Lower leg skin (tissue), 3 donors: Measurements from ENCODE around the gene NARF.
"Not testable (repeated sequence)": the region's sequence is repeated elsewhere in the genome, so short reads cannot be mapped to it uniquely, and the experiment has no call there.

Experiments
- POLR2A ChIP-seq, 2 donors: fragments of 450-650 bp; IDR thresholded peaks; one replicate each; pipeline ENCODE4 v1.6.1; 2016 to 2017; ENCODE audit warnings: antibody characterized with exemption in 2 of 2, mild to moderate bottlenecking in 1 of 2, moderate library complexity in 1 of 2
- TF ChIP-seq, protein P1 (sequence below), 3 donors: fragments of 450-650 bp; IDR thresholded peaks; one replicate each; pipeline ENCODE4 v1.5.1; 2016; ENCODE audit warnings: antibody characterized with exemption in 3 of 3, mild to moderate bottlenecking in 3 of 3, moderate library complexity in 2 of 3

DNA sequence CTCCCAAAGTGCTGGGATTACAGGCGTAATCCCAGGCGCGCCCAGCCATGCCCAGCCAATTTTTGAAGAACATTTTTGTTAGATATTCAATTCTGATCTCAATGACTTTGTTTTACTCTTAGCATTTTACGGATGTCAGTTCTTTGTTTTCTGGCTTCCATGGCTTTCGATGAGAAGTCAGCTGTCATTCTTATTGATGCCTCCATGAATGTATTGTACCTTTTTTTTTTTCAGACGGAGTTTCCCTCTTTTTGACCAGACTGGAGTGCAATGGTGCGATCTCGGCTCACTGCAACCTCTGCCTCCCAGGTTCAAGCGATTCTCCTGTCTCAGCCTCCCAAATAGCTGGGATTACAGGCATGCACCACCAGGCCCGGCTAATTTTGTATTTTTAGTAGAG, 55.3 kb downstream of the NARF start:
- TF ChIP-seq, protein P1, sequence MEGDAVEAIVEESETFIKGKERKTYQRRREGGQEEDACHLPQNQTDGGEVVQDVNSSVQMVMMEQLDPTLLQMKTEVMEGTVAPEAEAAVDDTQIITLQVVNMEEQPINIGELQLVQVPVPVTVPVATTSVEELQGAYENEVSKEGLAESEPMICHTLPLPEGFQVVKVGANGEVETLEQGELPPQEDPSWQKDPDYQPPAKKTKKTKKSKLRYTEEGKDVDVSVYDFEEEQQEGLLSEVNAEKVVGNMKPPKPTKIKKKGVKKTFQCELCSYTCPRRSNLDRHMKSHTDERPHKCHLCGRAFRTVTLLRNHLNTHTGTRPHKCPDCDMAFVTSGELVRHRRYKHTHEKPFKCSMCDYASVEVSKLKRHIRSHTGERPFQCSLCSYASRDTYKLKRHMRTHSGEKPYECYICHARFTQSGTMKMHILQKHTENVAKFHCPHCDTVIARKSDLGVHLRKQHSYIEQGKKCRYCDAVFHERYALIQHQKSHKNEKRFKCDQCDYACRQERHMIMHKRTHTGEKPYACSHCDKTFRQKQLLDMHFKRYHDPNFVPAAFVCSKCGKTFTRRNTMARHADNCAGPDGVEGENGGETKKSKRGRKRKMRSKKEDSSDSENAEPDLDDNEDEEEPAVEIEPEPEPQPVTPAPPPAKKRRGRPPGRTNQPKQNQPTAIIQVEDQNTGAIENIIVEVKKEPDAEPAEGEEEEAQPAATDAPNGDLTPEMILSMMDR (IDR thresholded peaks at IDR 0.05), result not testable (repeated sequence)
- not testable (repeated sequence) for TF ChIP-seq POLR2A (IDR thresholded peaks at IDR 0.05)
